Esophagus muscularis mucosa (tissue), 4 donors: Measurements from ENCODE around the gene RNF168.
"Not testable (repeated sequence)": the region's sequence is repeated elsewhere in the genome, so short reads cannot be mapped to it uniquely, and the experiment has no call there.

ENCODE experiments used
- EP300 ChIP-seq: sonication (generic); formaldehyde crosslinking; IDR thresholded peaks from one replicate; pipeline ENCODE4 v1.6.1; 2017; ENCODE audit warnings: antibody characterized with exemption
- POLR2AphosphoS5 ChIP-seq, 2 donors: sonication (generic); formaldehyde crosslinking; IDR thresholded peaks; one replicate each; pipeline ENCODE4 v1.6.1; 2017; ENCODE audit warnings: antibody characterized with exemption in 2 of 2
- TF ChIP-seq, protein P1 (sequence below), 3 experiments: fragments of 200-600 bp in 2 of 3; fragments of 450-650 bp in 1 of 3; sonication (generic) in 2 of 3; IDR thresholded peaks; one replicate each; pipeline ENCODE4 v1.5.1; 2017 to 2019; ENCODE audit warnings: antibody characterized with exemption in 3 of 3, mild to moderate bottlenecking in 2 of 3, moderate library complexity in 1 of 3

DNA sequence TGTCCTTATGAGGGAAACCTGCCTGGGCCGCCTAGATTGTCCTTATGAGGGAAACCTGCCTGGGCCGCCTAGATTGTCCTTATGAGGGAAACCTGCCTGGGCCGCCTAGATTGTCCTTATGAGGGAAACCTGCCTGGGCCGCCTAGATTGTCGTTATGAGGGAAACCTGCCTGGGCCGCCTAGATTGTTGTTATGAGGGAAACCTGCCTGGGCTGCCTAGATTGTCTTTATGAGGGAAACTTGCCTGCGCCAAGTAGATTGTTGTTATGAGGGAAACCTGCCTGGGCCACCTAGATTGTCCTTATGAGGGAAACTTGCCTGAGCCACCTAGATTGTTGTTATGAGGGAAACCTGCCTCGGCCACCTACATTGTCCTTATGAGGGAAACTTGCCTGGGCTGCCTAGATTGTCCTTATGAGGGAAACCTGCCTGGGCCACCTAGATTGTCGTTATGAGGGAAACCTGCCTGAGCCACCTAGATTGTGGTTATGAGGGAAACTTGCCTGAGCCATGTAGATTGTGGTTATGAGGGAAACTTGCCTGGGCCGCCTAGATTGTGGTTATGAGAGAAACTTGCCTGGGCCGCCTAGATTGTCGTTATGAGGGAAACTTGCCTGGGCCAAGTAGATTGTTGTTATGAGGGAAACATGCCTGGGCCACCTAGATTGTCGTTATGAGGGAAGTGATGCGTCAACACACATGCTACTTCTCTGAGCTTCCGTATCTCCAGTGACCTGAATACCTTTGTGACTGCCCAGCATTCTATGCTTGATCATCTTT, 8.3 kb upstream of the RNF168 start:
- not testable (repeated sequence) for TF ChIP-seq POLR2AphosphoS5 (IDR thresholded peaks at IDR 0.05); EP300
- TF ChIP-seq, protein P1, sequence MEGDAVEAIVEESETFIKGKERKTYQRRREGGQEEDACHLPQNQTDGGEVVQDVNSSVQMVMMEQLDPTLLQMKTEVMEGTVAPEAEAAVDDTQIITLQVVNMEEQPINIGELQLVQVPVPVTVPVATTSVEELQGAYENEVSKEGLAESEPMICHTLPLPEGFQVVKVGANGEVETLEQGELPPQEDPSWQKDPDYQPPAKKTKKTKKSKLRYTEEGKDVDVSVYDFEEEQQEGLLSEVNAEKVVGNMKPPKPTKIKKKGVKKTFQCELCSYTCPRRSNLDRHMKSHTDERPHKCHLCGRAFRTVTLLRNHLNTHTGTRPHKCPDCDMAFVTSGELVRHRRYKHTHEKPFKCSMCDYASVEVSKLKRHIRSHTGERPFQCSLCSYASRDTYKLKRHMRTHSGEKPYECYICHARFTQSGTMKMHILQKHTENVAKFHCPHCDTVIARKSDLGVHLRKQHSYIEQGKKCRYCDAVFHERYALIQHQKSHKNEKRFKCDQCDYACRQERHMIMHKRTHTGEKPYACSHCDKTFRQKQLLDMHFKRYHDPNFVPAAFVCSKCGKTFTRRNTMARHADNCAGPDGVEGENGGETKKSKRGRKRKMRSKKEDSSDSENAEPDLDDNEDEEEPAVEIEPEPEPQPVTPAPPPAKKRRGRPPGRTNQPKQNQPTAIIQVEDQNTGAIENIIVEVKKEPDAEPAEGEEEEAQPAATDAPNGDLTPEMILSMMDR (IDR thresholded peaks at IDR 0.05), result not testable (repeated sequence)
